GM23338 (cell line): Measurements from ENCODE around the gene ABCC3. TPM values are rescaled to one million over a fixed set of nuclear protein-coding genes. Genes with fewer than 3 reads are reported as not detected.

Experiments
- ATAC-seq: fragments of 200-7000 bp; cut with Tn5 transposase; 3 replicates; pipeline ENCODE4 v1.9.1; 2020
- DNase-seq: peaks from one replicate; pipeline ENCODE4 v3.0.0-alpha.2; 2015; ENCODE audit warnings: low spot score
- H2AFZ ChIP-seq: fragments of 200-600 bp; sonication (generic); 2 replicates; pipeline ENCODE4 v1.8.0; 2016; ENCODE audit warnings: antibody characterized with exemption, mild to moderate bottlenecking, moderate library complexity
- H3F3A ChIP-seq: fragments of 200-600 bp; sonication (generic); replicated peaks from 2 replicates; pipeline ENCODE4 v1.8.0; 2017; ENCODE audit warnings: antibody characterized with exemption, mixed run types, low read depth
- H3K27ac ChIP-seq: fragments of 200-600 bp; sonication (generic); 2 replicates; pipeline ENCODE4 v1.6.1; 2016; ENCODE audit warnings: low read depth
- H3K27me3 ChIP-seq: fragments of 200-600 bp; sonication (generic); 2 replicates; pipeline ENCODE4 v1.8.0; 2016; ENCODE audit warnings: mild to moderate bottlenecking, mixed run types, moderate library complexity; ENCODE audit not compliant: insufficient read depth
- H3K36me3 ChIP-seq: fragments of 200-600 bp; sonication (generic); 2 replicates; pipeline ENCODE4 v1.8.0; 2016; ENCODE audit warnings: mild to moderate bottlenecking; ENCODE audit not compliant: insufficient read depth
- H3K4me1 ChIP-seq: fragments of 200-600 bp; sonication (generic); 2 replicates; pipeline ENCODE4 v1.8.0; 2016; ENCODE audit warnings: mild to moderate bottlenecking, moderate library complexity; ENCODE audit not compliant: insufficient read depth
- H3K4me2 ChIP-seq: fragments of 200-600 bp; sonication (generic); 2 replicates; pipeline ENCODE4 v1.7.1; 2017; ENCODE audit warnings: mixed run types
- H3K4me3 ChIP-seq: fragments of 200-600 bp; sonication (generic); 2 replicates; pipeline ENCODE4 v1.6.1; 2016; ENCODE audit warnings: mixed run types
- H3K79me2 ChIP-seq: fragments of 200-600 bp; sonication (generic); replicated peaks from 2 replicates; pipeline ENCODE4 v1.8.0; 2017; ENCODE audit warnings: mild to moderate bottlenecking; ENCODE audit not compliant: insufficient read depth
- H3K9me2 ChIP-seq: fragments of 200-600 bp; sonication (generic); 2 replicates; pipeline ENCODE4 v1.8.0; 2017; ENCODE audit not compliant: insufficient read depth
- H4K20me1 ChIP-seq: fragments of 200-600 bp; sonication (generic); replicated peaks from 2 replicates; pipeline ENCODE4 v1.8.0; 2017; ENCODE audit warnings: mild to moderate bottlenecking; ENCODE audit not compliant: insufficient read depth
- H3K27ac Mint-ChIP-seq: 2 replicates; pipeline ENCODE4 v1.8.0; 2020; ENCODE audit warnings: inconsistent platforms, mild to moderate bottlenecking, moderate library complexity, mixed read lengths
- H3K27me3 Mint-ChIP-seq: 3 replicates; pipeline ENCODE4 v1.8.0; 2022; ENCODE audit warnings: low read depth, mild to moderate bottlenecking, moderate library complexity, mixed read lengths, inconsistent platforms; ENCODE audit not compliant: insufficient read depth, poor library complexity
- H3K36me3 Mint-ChIP-seq: 3 replicates; pipeline ENCODE4 v1.8.0; 2021; ENCODE audit warnings: low read depth, mild to moderate bottlenecking, inconsistent platforms, moderate library complexity, mixed read lengths
- H3K4me1 Mint-ChIP-seq: 3 replicates; pipeline ENCODE4 v1.8.0; 2020; ENCODE audit warnings: mild to moderate bottlenecking, inconsistent platforms, mixed read lengths
- H3K4me3 Mint-ChIP-seq: 3 replicates; pipeline ENCODE4 v1.8.0; 2021; ENCODE audit warnings: moderate library complexity, mild to moderate bottlenecking, inconsistent platforms, mixed read lengths
- H3K9me3 Mint-ChIP-seq: 3 replicates; pipeline ENCODE4 v1.8.0; 2020; ENCODE audit warnings: moderate library complexity, mild to moderate bottlenecking, inconsistent platforms, mixed read lengths
- NANOG ChIP-seq: IDR thresholded peaks from 2 replicates; pipeline ENCODE4 v1.6.1; 2016; ENCODE audit warnings: antibody characterized with exemption, borderline replicate concordance
- POLR2AphosphoS5 ChIP-seq: IDR thresholded peaks from 2 replicates; pipeline ENCODE4 v1.6.1; 2016; ENCODE audit warnings: antibody characterized with exemption, low read depth
- STAT1 ChIP-seq: IDR thresholded peaks from one replicate; pipeline ENCODE4 v1.6.1; 2016; ENCODE audit warnings: antibody characterized with exemption; ENCODE audit not compliant: unreplicated experiment
- ZNF114 ChIP-seq: fragments of 250-450 bp; sonication (Bioruptor Pico); IDR thresholded peaks from 2 replicates; pipeline ENCODE4 v1.5.0; 2020; ENCODE audit warnings: mild to moderate bottlenecking, moderate library complexity
- ZNF331 ChIP-seq: fragments of 250-450 bp; sonication (Bioruptor Pico); IDR thresholded peaks from 2 replicates; pipeline ENCODE4 v1.5.0; 2020; ENCODE audit warnings: low read depth, mild to moderate bottlenecking, moderate library complexity
- polyA plus RNA-seq: library from polyadenylated mRNA; unstranded; fragments of >200 nt; fragmentation: Nextera tagmentation; extraction: Ambion mirVana; gene quantifications from 2 replicates; pipeline ENCODE4 v1.2.1, GENCODE V29; 2016
- total RNA-seq: library from RNA; depleted of rRNA; stranded (reverse); fragments of >200 nt; shearing (Covaris generic); gene quantifications from 2 replicates; pipeline ENCODE4 v1.2.3, GENCODE V29; 2014
- TF ChIP-seq, protein P1 (sequence below): IDR thresholded peaks from 2 replicates; pipeline ENCODE4 v1.6.1; 2016; ENCODE audit warnings: antibody characterized with exemption

ABCC3 gene
- total and polyA plus RNA-seq, 2 experiments from 2014 or later, result not detected

DNA sequence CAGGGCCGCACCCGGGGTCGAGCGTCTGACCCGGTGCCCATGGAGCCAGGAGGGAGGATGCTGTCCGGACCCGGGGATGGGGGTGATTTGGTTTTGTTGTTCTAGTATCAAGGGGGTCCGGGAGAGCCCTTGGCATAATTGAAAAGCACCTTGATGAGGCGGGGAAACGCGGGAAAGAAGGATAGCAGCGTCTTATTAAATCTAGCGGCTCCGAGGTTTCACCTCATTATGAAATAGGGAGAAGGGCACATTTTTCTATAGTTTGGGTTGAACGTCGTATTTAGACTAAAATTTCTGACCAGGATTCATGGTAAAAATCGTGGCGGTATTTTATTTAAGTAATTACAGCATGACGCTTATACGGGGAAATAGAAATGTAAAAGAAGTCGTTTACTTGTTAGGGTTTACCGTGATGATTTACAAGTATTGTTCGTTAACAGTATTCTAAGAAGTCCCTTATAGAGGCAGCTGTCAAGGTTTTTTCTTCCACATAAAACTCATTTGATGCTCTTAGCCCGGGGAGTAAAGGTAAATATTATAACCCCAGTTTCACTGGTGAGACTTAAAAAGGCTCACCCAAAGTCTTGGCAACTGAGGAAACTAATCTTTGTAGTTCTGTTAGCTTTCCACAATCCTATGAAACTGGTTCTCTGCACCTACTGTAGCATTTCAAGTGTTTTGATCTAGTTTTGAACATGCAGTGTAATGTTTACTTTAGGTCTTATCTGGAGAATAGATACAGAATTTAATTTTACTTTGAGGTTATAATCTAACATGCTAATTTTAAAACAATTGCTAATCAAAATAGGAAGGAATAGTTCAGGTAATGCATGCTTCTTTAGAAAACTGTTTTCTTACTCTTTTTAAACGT, 85.5 kb downstream of the ABCC3 start:
- peaks cover 21% of the 10 kb centered on the region for H3K4me1 ChIP-seq
- Mint-ChIP-seq H3K27me3 (peaks cover 7% of the 10 kb centered on the region), H3K27ac (peak overlapping the region; percentile 100), H3K4me1 (peaks cover 17% of the 10 kb centered on the region; the same call in 2 of the 3 replicates), H3K9me3 (peaks cover 3% of the 10 kb centered on the region; the same call in 1 of the 3 replicates), H3K4me3 (peak overlapping the region; percentile 99), H3K36me3 (no peaks in the 10 kb centered on the region)
- peaks cover 58% of the 10 kb centered on the region for H3K79me2 ChIP-seq
- ATAC-seq, result no peak
- no peak for DNase-seq
- TF ChIP-seq, protein P1, sequence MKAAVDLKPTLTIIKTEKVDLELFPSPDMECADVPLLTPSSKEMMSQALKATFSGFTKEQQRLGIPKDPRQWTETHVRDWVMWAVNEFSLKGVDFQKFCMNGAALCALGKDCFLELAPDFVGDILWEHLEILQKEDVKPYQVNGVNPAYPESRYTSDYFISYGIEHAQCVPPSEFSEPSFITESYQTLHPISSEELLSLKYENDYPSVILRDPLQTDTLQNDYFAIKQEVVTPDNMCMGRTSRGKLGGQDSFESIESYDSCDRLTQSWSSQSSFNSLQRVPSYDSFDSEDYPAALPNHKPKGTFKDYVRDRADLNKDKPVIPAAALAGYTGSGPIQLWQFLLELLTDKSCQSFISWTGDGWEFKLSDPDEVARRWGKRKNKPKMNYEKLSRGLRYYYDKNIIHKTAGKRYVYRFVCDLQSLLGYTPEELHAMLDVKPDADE, result no peak
- no peak for TF ChIP-seq POLR2AphosphoS5
- H3K27ac ChIP-seq, result peak overlapping the region; percentile 100
- H3K27me3 ChIP-seq, result no peaks in the 10 kb centered on the region
- H3K9me2 ChIP-seq, result no peaks in the 10 kb centered on the region
- peak overlapping the region; percentile 89 for H3K4me2 ChIP-seq
- peak overlapping the region; percentile 68 for H3K4me3 ChIP-seq
- H3F3A ChIP-seq, result 0 out of 2 replicates have a peak, but pooled peaks cover 6% of the 10 kb centered on the region
- no peak overlapping the region; the same call in 1 of the 2 replicates for H2AFZ ChIP-seq
- H3K36me3 ChIP-seq, result no peaks in the 10 kb centered on the region
- peaks cover 37% of the 10 kb centered on the region for H4K20me1 ChIP-seq

DNA sequence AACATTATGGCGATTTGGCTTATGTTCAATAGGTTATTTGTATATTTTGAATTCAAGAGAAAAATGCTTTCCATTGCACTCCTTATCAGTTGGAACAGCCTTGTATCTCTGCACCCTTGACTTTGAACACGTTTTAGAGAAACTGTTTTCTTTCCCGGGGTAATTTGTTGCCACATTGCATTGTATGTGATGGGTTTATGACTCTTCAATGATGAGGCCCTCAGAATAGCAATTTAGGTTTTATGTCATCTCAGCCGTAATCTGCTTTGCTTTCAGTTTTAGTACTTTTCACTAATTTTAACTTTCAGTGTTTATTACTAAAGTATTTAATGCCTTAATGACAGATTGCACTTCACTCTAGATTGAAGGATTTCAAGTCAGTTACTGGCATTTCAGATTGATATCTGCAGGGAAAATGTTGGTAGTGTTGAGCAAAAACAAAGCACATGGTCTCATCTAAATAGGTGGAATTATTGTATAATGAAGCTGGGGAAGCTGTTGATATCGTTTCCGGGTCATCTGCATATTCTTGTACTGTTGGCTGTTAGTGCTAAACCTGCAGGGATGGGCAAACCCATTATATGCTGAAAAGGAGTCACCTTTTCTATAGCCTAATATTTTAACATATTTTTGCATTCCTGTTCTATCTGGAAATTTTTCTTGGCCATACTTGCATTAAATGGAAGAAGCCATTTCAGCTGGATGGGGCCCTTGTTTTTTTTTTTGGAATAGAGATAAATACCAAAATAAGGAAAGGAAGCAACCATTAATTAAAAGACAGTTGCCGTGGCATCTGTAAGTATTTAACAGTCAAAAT, 86.7 kb downstream of the ABCC3 start:
- H3K36me3 Mint-ChIP-seq, result no peaks in the 10 kb centered on the region
- Histone ChIP-seq H3F3A (0 out of 2 replicates have a peak, but pooled peaks cover 6% of the 10 kb centered on the region), H3K9me2 (no peaks in the 10 kb centered on the region), H3K79me2 (peaks cover 70% of the 10 kb centered on the region), H3K27ac (no peak overlapping the region), H3K36me3 (no peaks in the 10 kb centered on the region), H2AFZ (no peak overlapping the region), H3K4me2 (peak overlapping the region; percentile 89), H4K20me1 (peaks cover 49% of the 10 kb centered on the region), H3K4me3 (peak overlapping the region; percentile 68), H3K27me3 (no peaks in the 10 kb centered on the region), H3K4me1 (peaks cover 21% of the 10 kb centered on the region)
- H3K4me1 Mint-ChIP-seq, result peaks cover 17% of the 10 kb centered on the region; the same call in 2 of the 3 replicates
- no peak for DNase-seq
- ATAC-seq, result no peak
- no peak for TF ChIP-seq NANOG
- TF ChIP-seq ZNF331, result no peak
- peak overlapping the region; percentile 2; the same call in 1 of the 2 replicates for H3K27ac Mint-ChIP-seq
- H3K4me3 Mint-ChIP-seq, result peak overlapping the region; percentile 99
- peaks cover 7% of the 10 kb centered on the region for H3K27me3 Mint-ChIP-seq
- peaks cover 3% of the 10 kb centered on the region; the same call in 1 of the 3 replicates for H3K9me3 Mint-ChIP-seq

DNA sequence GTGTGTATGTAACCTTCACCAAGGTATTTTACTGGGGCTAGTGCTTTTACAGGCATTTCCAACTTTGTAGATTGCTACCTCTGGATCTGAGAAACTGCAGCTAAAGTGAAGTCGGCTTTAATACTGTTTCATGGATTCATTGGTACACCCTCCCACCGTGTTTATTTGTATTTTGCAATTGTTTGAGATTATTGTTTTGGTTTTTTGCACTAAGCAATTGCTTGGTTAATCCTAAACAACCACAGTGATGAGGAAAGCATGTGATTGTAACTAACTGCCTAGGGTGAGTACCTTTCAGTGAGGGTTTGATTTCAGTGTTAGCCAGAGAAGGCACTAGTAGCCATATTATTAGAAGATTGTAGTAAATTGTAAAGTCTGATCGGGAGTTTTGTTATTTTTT, 88.1 kb downstream of the ABCC3 start:
- Histone ChIP-seq H3K9me2 (no peaks in the 10 kb centered on the region), H3K4me1 (peaks cover 21% of the 10 kb centered on the region), H3K27me3 (no peaks in the 10 kb centered on the region), H3F3A (0 out of 2 replicates have a peak, but pooled peaks cover 4% of the 10 kb centered on the region), H3K36me3 (no peaks in the 10 kb centered on the region), H3K79me2 (peaks cover 83% of the 10 kb centered on the region), H3K4me2 (peak overlapping the region; percentile 89), H4K20me1 (peaks cover 61% of the 10 kb centered on the region), H3K27ac (no peak overlapping the region), H3K4me3 (peak overlapping the region; percentile 68), H2AFZ (no peak overlapping the region)
- peaks cover 3% of the 10 kb centered on the region; the same call in 1 of the 3 replicates for H3K9me3 Mint-ChIP-seq
- no peak for DNase-seq
- no peak for ATAC-seq
- peak overlapping the region; percentile 99 for H3K4me3 Mint-ChIP-seq
- H3K4me1 Mint-ChIP-seq, result peaks cover 23% of the 10 kb centered on the region
- no peaks in the 10 kb centered on the region for H3K36me3 Mint-ChIP-seq
- H3K27ac Mint-ChIP-seq, result peak overlapping the region; percentile 11; the same call in 1 of the 2 replicates
- H3K27me3 Mint-ChIP-seq, result peaks cover 7% of the 10 kb centered on the region
- TF ChIP-seq ZNF331, result no peak
- TF ChIP-seq STAT1, result no peak
- no peak for TF ChIP-seq POLR2AphosphoS5
- TF ChIP-seq ZNF114 (CRISPR knock-in tag), result no peak
